HepG2 (cell line): Measurements from ENCODE around the gene IST1.

Experiments
- CTCF ChIP-seq: sonication (generic); formaldehyde crosslinking; IDR thresholded peaks from 2 replicates; pipeline ENCODE4 v1.5.0; 2020; ENCODE audit warnings: mild to moderate bottlenecking, missing genetic modification reagents, moderate library complexity
- TBP ChIP-seq: sonication (generic); formaldehyde crosslinking; IDR thresholded peaks from 2 replicates; pipeline ENCODE4 v1.5.0; 2020; ENCODE audit warnings: missing genetic modification reagents
- ZNF230 ChIP-seq: sonication (generic); formaldehyde crosslinking; IDR thresholded peaks from 2 replicates; pipeline ENCODE4 v1.4.0; 2020; ENCODE audit warnings: mild to moderate bottlenecking, missing genetic modification reagents

- no peak for TF ChIP-seq TBP (CRISPR knock-in tag)
- TF ChIP-seq ZNF230 (CRISPR knock-in tag), result no peak
- no peak for TF ChIP-seq CTCF (CRISPR knock-in tag)
These were observed 41.9 kb upstream of the IST1 start for GRCh38 chr16:71853413-71853812.
